Neuronal stem cell (in vitro differentiated cells): ENCODE data around the gene YBX1.

Experiments
- DNase-seq: peaks from one replicate; pipeline ENCODE4 v3.0.0-alpha.2; 2013; ENCODE audit warnings: low spot score
- H2AFZ ChIP-seq: one replicate; pipeline ENCODE4 v1.6.1; 2013; ENCODE audit warnings: mild to moderate bottlenecking, low read length, inconsistent platforms
- H2AK5ac ChIP-seq: 2 replicates; pipeline ENCODE4 v1.6.1; 2013; ENCODE audit warnings: low read depth, mild to moderate bottlenecking, inconsistent platforms, low read length, moderate library complexity, mixed read lengths
- H2BK120ac ChIP-seq: 2 replicates; pipeline ENCODE4 v1.6.1; 2013; ENCODE audit warnings: low read depth, mild to moderate bottlenecking, inconsistent platforms, low read length, moderate library complexity, mixed read lengths
- H2BK12ac ChIP-seq: one replicate; pipeline ENCODE4 v1.6.1; 2013; ENCODE audit warnings: low read length, inconsistent platforms
- H2BK15ac ChIP-seq: 2 replicates; pipeline ENCODE4 v1.6.1; 2013; ENCODE audit warnings: mild to moderate bottlenecking, low read length, inconsistent platforms, mixed read lengths
- H2BK5ac ChIP-seq: one replicate; pipeline ENCODE4 v1.6.1; 2013; ENCODE audit warnings: inconsistent platforms, mild to moderate bottlenecking, low read length, moderate library complexity
- H3K14ac ChIP-seq: one replicate; pipeline ENCODE4 v1.6.1; 2013; ENCODE audit warnings: low read length, inconsistent platforms
- H3K18ac ChIP-seq: 2 replicates; pipeline ENCODE4 v1.6.1; 2013; ENCODE audit warnings: low read length, inconsistent platforms
- H3K23ac ChIP-seq: 2 replicates; pipeline ENCODE4 v1.6.1; 2013; ENCODE audit warnings: low read depth, mild to moderate bottlenecking, mixed read lengths, low read length, inconsistent platforms; ENCODE audit not compliant: poor library complexity
- H3K27ac ChIP-seq: replicated peaks from 3 replicates; pipeline ENCODE4 v1.5.1; 2013; ENCODE audit warnings: low read length, inconsistent platforms
- H3K27me3 ChIP-seq, 3 experiments: 2 replicates each; pipeline ENCODE4 v1.6.1; 2013; ENCODE audit warnings: low read length in 3 of 3, mild to moderate bottlenecking in 2 of 3, inconsistent platforms in 1 of 3, low read depth in 1 of 3, mixed read lengths in 1 of 3, moderate library complexity in 1 of 3; ENCODE audit not compliant: control insufficient read depth in 3 of 3, insufficient read depth in 3 of 3
- H3K36me3 ChIP-seq, 2 donors: replicated peaks in 1 of 2; 2 replicates each; pipeline ENCODE4 v1.6.1; 2013; ENCODE audit warnings: low read length in 2 of 2; ENCODE audit not compliant: control insufficient read depth in 2 of 2, insufficient read depth in 2 of 2
- H3K4ac ChIP-seq: 2 replicates; pipeline ENCODE4 v1.6.1; 2013; ENCODE audit warnings: inconsistent platforms, mild to moderate bottlenecking, low read length, moderate library complexity
- H3K4me1 ChIP-seq, 2 donors: 1 replicate in 1 of 2; 2 replicates in 1 of 2; pipeline ENCODE4 v1.6.1; 2013; ENCODE audit warnings: low read length in 2 of 2, low read depth in 1 of 2; ENCODE audit not compliant: control insufficient read depth in 2 of 2, insufficient read depth in 1 of 2
- H3K4me2 ChIP-seq: one replicate; pipeline ENCODE4 v1.6.1; 2013; ENCODE audit warnings: mild to moderate bottlenecking, low read length, inconsistent platforms; ENCODE audit not compliant: insufficient read depth, poor library complexity, severe bottlenecking
- H3K4me3 ChIP-seq, 2 donors: 2 replicates each; pipeline ENCODE4 v1.5.1; 2013; ENCODE audit warnings: low read length in 2 of 2, mild to moderate bottlenecking in 2 of 2, inconsistent platforms in 1 of 2, moderate library complexity in 1 of 2
- H3K79me1 ChIP-seq: one replicate; pipeline ENCODE4 v1.6.1; 2013; ENCODE audit warnings: low read depth, mild to moderate bottlenecking, inconsistent platforms, low read length, moderate library complexity
- H3K9ac ChIP-seq: one replicate; pipeline ENCODE4 v1.6.1; 2013; ENCODE audit warnings: mild to moderate bottlenecking, low read depth, low read length, inconsistent platforms; ENCODE audit not compliant: poor library complexity
- H3K9me3 ChIP-seq, 2 donors: replicated peaks in 1 of 2; 2 replicates each; pipeline versions ENCODE3 to v1.6.1; 2013; ENCODE audit warnings: low read length in 2 of 2, mild to moderate bottlenecking in 2 of 2, inconsistent platforms in 1 of 2, low read depth in 1 of 2, mixed read lengths in 1 of 2, moderate library complexity in 1 of 2; ENCODE audit not compliant: control insufficient read depth in 2 of 2, insufficient read depth in 1 of 2
- H4K8ac ChIP-seq: one replicate; pipeline ENCODE4 v1.6.1; 2013; ENCODE audit warnings: low read depth, mild to moderate bottlenecking, inconsistent platforms, low read length, moderate library complexity
- H4K91ac ChIP-seq: one replicate; pipeline ENCODE4 v1.6.1; 2013; ENCODE audit warnings: low read length, low read depth, mild to moderate bottlenecking, inconsistent platforms; ENCODE audit not compliant: poor library complexity
- WGBS, 2 donors: extraction: QIAGEN DNeasy Blood & Tissue Kit; methylation state at CpG; one replicate each; pipeline ENCODE4 v1.1.7; 2013; ENCODE audit warnings: missing lambda C conversion rate in 2 of 2, mixed read lengths in 1 of 2; ENCODE audit not compliant: insufficient read length in 2 of 2, insufficient replicate concordance in 1 of 2; ENCODE audit errors: extremely low coverage in 2 of 2; 5-methylcytosine and 5-hydroxymethylcytosine counted together

Gene YBX1

DNA sequence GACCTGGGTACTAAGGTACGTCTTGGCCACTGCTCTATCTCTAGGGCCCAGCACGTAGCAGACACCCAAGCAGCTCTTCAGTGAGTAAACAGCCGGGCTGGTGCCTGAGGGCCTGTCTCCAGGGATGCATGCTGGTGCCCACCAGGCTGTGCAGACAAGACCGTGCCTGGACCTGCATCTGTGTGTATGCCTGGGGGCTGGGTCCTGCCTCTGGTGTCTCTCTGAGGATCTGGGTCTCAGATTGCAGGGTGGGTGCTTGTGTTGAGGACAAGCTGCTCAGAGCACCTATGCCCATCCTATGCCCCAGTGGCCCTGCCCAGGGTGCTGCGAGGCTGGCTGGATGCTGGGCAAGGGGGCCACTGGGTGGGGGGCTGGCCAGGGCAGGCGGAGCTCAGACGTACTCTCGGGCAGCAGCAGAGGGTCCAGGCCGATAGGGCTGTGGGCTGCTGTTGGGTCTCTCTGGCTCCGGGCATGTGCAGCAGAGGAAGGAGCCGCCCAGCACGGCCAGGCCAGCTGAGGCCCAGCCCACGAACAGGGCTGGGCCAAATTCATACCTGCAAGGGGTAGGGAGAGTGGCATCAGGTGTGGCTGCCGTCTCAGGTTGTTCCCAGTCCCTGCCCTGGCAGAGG is 53.4 kb downstream of the YBX1 start:
- Histone ChIP-seq H3K14ac (no peak overlapping the region), H2AK5ac (peak overlapping the region; percentile 65), H3K4ac (no peak overlapping the region), H3K4me2 (no peak overlapping the region), H2BK15ac (no peak overlapping the region), H2AFZ (no peak overlapping the region), H2BK5ac (no peak overlapping the region), H3K18ac (peak overlapping the region; percentile 80), H3K9me3 (no peaks in the 10 kb centered on the region), H3K79me1 (no peaks in the 10 kb centered on the region), H3K23ac (peak overlapping the region; percentile 82), H4K91ac (no peak overlapping the region), H2BK12ac (no peak overlapping the region), H3K27ac (no peak overlapping the region), H3K27me3 (no peaks in the 10 kb centered on the region), H3K4me1 (peaks cover 8 to 13% of the 10 kb centered on the region in 2 donors), H3K4me3 (no peak overlapping the region), H3K9ac (no peak overlapping the region), H3K36me3 (peaks cover 0 to 1% of the 10 kb centered on the region in 2 donors), H4K8ac (peak overlapping the region; percentile 52), H2BK120ac (peak overlapping the region; percentile 40)
- no CpG with 5 or more reads among the region's 14 CpGs for WGBS, 2 donors
- DNase-seq: no peak

DNA sequence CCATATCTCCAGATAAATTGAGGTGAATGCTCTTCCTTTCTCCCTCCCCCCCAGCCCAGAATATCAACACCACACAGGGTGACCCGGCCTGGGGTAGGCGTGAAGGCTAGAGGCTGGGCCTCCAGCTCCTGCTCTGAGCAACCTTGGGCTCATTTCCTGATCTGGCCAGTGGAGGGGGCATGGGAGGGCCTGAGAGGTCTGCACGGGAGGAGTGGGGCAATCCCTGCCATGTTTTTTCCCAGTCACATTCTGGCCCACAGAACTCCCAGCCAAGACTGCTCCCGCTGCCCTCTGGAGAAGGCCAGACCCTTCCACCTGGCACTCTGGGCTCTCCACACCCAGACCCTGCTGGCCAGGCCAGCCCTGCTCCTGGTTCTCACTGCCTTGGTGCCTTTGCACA is 53.9 kb downstream of the YBX1 start:
- no CpG with 5 or more reads among the region's 4 CpGs for WGBS, 2 donors
- Histone ChIP-seq H2BK15ac (no peak overlapping the region), H3K9ac (no peak overlapping the region), H2BK5ac (no peak overlapping the region), H3K4me2 (no peak overlapping the region), H3K18ac (peak overlapping the region; percentile 45), H3K9me3 (no peaks in the 10 kb centered on the region), H3K4me1 (peaks cover 13 to 17% of the 10 kb centered on the region in 2 donors), H3K14ac (no peak overlapping the region), H3K79me1 (no peaks in the 10 kb centered on the region), H4K91ac (no peak overlapping the region), H4K8ac (no peak overlapping the region), H2AFZ (peak overlapping the region; percentile 79), H3K36me3 (peaks cover 0 to 1% of the 10 kb centered on the region in 2 donors), H3K23ac (no peak overlapping the region), H3K27me3 (no peaks in the 10 kb centered on the region), H2AK5ac (peak overlapping the region; percentile 65), H3K4ac (no peak overlapping the region), H3K4me3 (no peak overlapping the region), H2BK120ac (no peak overlapping the region), H2BK12ac (no peak overlapping the region), H3K27ac (no peak overlapping the region)
- DNase-seq: no peak

DNA sequence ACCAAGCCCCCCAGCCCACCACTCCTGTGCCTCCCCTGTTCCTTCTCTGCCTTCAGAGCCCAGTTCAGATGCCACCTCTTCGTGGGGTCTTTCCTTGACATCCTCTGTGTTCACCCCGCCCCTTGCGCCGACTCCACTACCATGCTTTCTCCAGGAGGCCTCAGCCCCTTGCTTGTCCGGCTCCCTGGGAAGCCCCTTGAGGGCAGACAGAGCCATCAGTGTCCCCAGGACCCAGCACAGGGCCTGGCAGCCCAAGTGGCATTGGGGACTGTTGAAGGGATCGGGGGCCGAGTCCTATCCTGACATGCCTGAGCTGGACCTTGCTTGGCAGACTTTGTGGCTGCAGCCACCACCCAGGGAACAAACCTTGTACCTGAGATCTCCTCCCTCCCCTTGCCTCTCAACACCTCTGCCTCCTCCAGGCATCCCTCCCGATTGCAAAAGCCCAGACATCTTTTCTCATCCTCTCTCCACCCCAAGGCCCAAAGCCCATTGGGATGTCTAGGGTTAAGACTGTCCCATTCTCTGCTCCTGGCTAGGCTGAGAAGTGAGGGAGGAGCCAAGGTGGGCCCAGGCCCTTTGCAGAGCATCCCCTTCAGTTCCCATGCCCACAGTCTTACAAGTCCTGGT is 54.5 kb downstream of the YBX1 start:
- H2BK15ac ChIP-seq: no peak overlapping the region
- H3K4me2 ChIP-seq: no peak overlapping the region
- H3K18ac ChIP-seq: peak overlapping the region; percentile 73
- H4K91ac ChIP-seq: no peak overlapping the region
- peaks cover 0 to 1% of the 10 kb centered on the region in 2 donors for H3K36me3 ChIP-seq
- no peak overlapping the region for H3K4ac ChIP-seq
- no peak overlapping the region for H3K27ac ChIP-seq
- H2AK5ac ChIP-seq: peak overlapping the region; percentile 47
- no peak for DNase-seq
- H3K9me3 ChIP-seq: no peaks in the 10 kb centered on the region
- no peak overlapping the region for H2BK120ac ChIP-seq
- H3K4me1 ChIP-seq: peaks cover 15 to 20% of the 10 kb centered on the region in 2 donors
- no peaks in the 10 kb centered on the region for H3K79me1 ChIP-seq
- no CpG with 5 or more reads among the region's 8 CpGs for WGBS, 2 donors
- H4K8ac ChIP-seq: no peak overlapping the region
- H2BK12ac ChIP-seq: no peak overlapping the region
- H3K9ac ChIP-seq: peak overlapping the region; percentile 1
- no peak overlapping the region for H3K4me3 ChIP-seq
- H3K23ac ChIP-seq: no peak overlapping the region
- no peak overlapping the region for H3K14ac ChIP-seq
- H2AFZ ChIP-seq: peak overlapping the region; percentile 79
- H3K27me3 ChIP-seq: no peaks in the 10 kb centered on the region
- no peak overlapping the region for H2BK5ac ChIP-seq

DNA sequence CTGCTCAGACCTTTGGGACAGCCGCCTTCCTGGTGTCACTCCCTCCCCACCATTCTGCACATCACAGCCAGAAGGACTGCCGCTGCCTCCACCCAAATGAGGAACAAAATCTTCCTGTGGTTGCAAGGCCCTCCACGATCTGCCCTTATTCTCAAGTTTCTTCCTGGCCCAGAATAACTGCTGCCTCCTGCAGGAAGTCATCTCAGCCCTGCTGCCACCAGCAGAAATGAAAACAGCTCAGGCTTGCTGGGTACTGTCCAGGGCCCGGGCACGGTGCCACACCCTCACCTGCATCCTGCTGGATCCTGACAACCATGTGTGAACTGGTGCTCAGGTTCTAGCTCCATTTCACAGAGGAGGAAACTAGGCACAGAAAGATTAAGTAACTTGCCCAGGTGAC is 55.0 kb downstream of the YBX1 start:
- H2BK15ac ChIP-seq: no peak overlapping the region
- no peak overlapping the region for H3K4me2 ChIP-seq
- peaks cover 15 to 20% of the 10 kb centered on the region in 2 donors for H3K4me1 ChIP-seq
- H3K14ac ChIP-seq: no peak overlapping the region
- no peak overlapping the region for H2BK5ac ChIP-seq
- H3K9me3 ChIP-seq: no peaks in the 10 kb centered on the region
- no peak overlapping the region for H2AK5ac ChIP-seq
- no peak overlapping the region for H3K23ac ChIP-seq
- no peaks in the 10 kb centered on the region for H3K79me1 ChIP-seq
- H2AFZ ChIP-seq: peak overlapping the region; percentile 33
- peak overlapping the region; percentile 1 for H3K9ac ChIP-seq
- H4K91ac ChIP-seq: no peak overlapping the region
- peak overlapping the region; percentile 48 for H3K18ac ChIP-seq
- no peak overlapping the region for H3K4me3 ChIP-seq
- H3K4ac ChIP-seq: no peak overlapping the region
- H4K8ac ChIP-seq: no peak overlapping the region
- H3K27me3 ChIP-seq: no peaks in the 10 kb centered on the region
- H3K36me3 ChIP-seq: peaks cover 0 to 1% of the 10 kb centered on the region in 2 donors
- no CpG with 5 or more reads among the region's 5 CpGs for WGBS, 2 donors
- no peak for DNase-seq
- H2BK120ac ChIP-seq: no peak overlapping the region
- no peak overlapping the region for H3K27ac ChIP-seq
- H2BK12ac ChIP-seq: no peak overlapping the region
